ENCODE measurements around the gene TMEM107. TPM values are rescaled to one million over a fixed set of nuclear protein-coding genes. Genes with fewer than 3 reads are reported as not detected.

Gene TMEM107
- total RNA-seq, 1 donor from 2014 or later = 12.8 TPM

- Mint-ChIP-seq H3K4me1 (ENCODE audit: low read depth, unreplicated experiment) (peaks cover 2% of the 10 kb centered on the region), H3K36me3 (ENCODE audit: unreplicated experiment) (no peaks in the 10 kb centered on the region), H3K4me3 (ENCODE audit: unreplicated experiment) (no peak overlapping the region), H3K9me3 (ENCODE audit: unreplicated experiment) (peaks cover 2% of the 10 kb centered on the region), H3K27ac (ENCODE audit: unreplicated experiment) (no peak overlapping the region), H3K27me3 (ENCODE audit: unreplicated experiment) (peaks cover 5% of the 10 kb centered on the region)
- no peak for TF ChIP-seq CTCF (IDR thresholded peaks at IDR 0.05; ENCODE audit: partially characterized antibody, unreplicated experiment)
- no peak for DNase-seq
Measured at GRCh38 chr17:8137645-8138373, 38.4 kb downstream of the TMEM107 start.

- Mint-ChIP-seq H3K36me3 (ENCODE audit: unreplicated experiment) (no peaks in the 10 kb centered on the region), H3K4me3 (ENCODE audit: unreplicated experiment) (no peak overlapping the region), H3K27ac (ENCODE audit: unreplicated experiment) (no peak overlapping the region), H3K9me3 (ENCODE audit: unreplicated experiment) (peaks cover 2% of the 10 kb centered on the region), H3K27me3 (ENCODE audit: unreplicated experiment) (peaks cover 9% of the 10 kb centered on the region), H3K4me1 (ENCODE audit: low read depth, unreplicated experiment) (no peaks in the 10 kb centered on the region)
- no peak for TF ChIP-seq CTCF (IDR thresholded peaks at IDR 0.05; ENCODE audit: partially characterized antibody, unreplicated experiment)
- no peak for DNase-seq
Measured at GRCh38 chr17:8133941-8134340, 42.2 kb downstream of the TMEM107 start.

- H3K4me1 Mint-ChIP-seq (ENCODE audit: low read depth, unreplicated experiment) = no peaks in the 10 kb centered on the region
- no peak for DNase-seq
- TF ChIP-seq CTCF (IDR thresholded peaks at IDR 0.05; ENCODE audit: partially characterized antibody, unreplicated experiment) = no peak
- peaks cover 2% of the 10 kb centered on the region for H3K9me3 Mint-ChIP-seq (ENCODE audit: unreplicated experiment)
- no peak overlapping the region for H3K4me3 Mint-ChIP-seq (ENCODE audit: unreplicated experiment)
- H3K27ac Mint-ChIP-seq (ENCODE audit: unreplicated experiment) = no peak overlapping the region
- H3K27me3 Mint-ChIP-seq (ENCODE audit: unreplicated experiment) = peaks cover 9% of the 10 kb centered on the region
- no peaks in the 10 kb centered on the region for H3K36me3 Mint-ChIP-seq (ENCODE audit: unreplicated experiment)
Measured at GRCh38 chr17:8133399-8133798, 42.8 kb downstream of the TMEM107 start.

- H3K27ac Mint-ChIP-seq (ENCODE audit: unreplicated experiment) = no peak overlapping the region
- H3K36me3 Mint-ChIP-seq (ENCODE audit: unreplicated experiment) = no peaks in the 10 kb centered on the region
- no peak for DNase-seq
- peaks cover 3% of the 10 kb centered on the region for H3K4me1 Mint-ChIP-seq (ENCODE audit: low read depth, unreplicated experiment)
- no peak for TF ChIP-seq CTCF (IDR thresholded peaks at IDR 0.05; ENCODE audit: partially characterized antibody, unreplicated experiment)
- H3K27me3 Mint-ChIP-seq (ENCODE audit: unreplicated experiment) = peaks cover 13% of the 10 kb centered on the region
- peaks cover 5% of the 10 kb centered on the region for H3K9me3 Mint-ChIP-seq (ENCODE audit: unreplicated experiment)
- no peak overlapping the region for H3K4me3 Mint-ChIP-seq (ENCODE audit: unreplicated experiment)
Measured at GRCh38 chr17:8131844-8132441, 44.2 kb downstream of the TMEM107 start.

- Mint-ChIP-seq H3K27ac (ENCODE audit: unreplicated experiment) (no peak overlapping the region), H3K36me3 (ENCODE audit: unreplicated experiment) (no peaks in the 10 kb centered on the region), H3K4me3 (ENCODE audit: unreplicated experiment) (no peak overlapping the region), H3K9me3 (ENCODE audit: unreplicated experiment) (peaks cover 28% of the 10 kb centered on the region), H3K27me3 (ENCODE audit: unreplicated experiment) (peaks cover 37% of the 10 kb centered on the region), H3K4me1 (ENCODE audit: low read depth, unreplicated experiment) (peaks cover 16% of the 10 kb centered on the region)
- no peak for TF ChIP-seq CTCF (IDR thresholded peaks at IDR 0.05; ENCODE audit: partially characterized antibody, unreplicated experiment)
- no peak for DNase-seq
Measured at GRCh38 chr17:8128125-8128784, 47.9 kb downstream of the TMEM107 start.

All from glutamatergic neuron (in vitro differentiated cells).